PFSK-1 (cell line): ENCODE results near the gene SLCO2A1.

ENCODE experiments used
- POLR2AphosphoS5 ChIP-seq: IDR thresholded peaks from 2 replicates; pipeline ENCODE4 v1.6.1; 2012; ENCODE audit warnings: low read depth, mild to moderate bottlenecking, control low read depth, low read length, moderate library complexity
- REST ChIP-seq, 2 experiments: IDR thresholded peaks; 2 replicates each; pipeline versions ENCODE4 v1.6.1 to v1.8.0; 2011 to 2012; ENCODE audit warnings: low read depth in 2 of 2, low read length in 2 of 2, control low read depth in 1 of 2, inconsistent platforms in 1 of 2, mild to moderate bottlenecking in 1 of 2, moderate library complexity in 1 of 2; ENCODE audit not compliant: insufficient read depth in 1 of 2
- SIN3A ChIP-seq: IDR thresholded peaks from 2 replicates; pipeline ENCODE4 v1.6.1; 2012; ENCODE audit warnings: mild to moderate bottlenecking, low read length, moderate library complexity, borderline replicate concordance; ENCODE audit not compliant: insufficient read depth

GRCh38 chr3:133962849-133963248 lies 66.9 kb downstream of the SLCO2A1 start:
- no peak for TF ChIP-seq SIN3A
- TF ChIP-seq REST (IDR thresholded peaks at IDR 0.05; ENCODE audit: insufficient read depth in 1 of 2, low read depth in 2 of 2, low read length in 2 of 2) = no peak
- no peak for TF ChIP-seq POLR2AphosphoS5
